GM23338 (cell line): ENCODE results near the gene GSG1L. TPM values are rescaled to one million over a fixed set of nuclear protein-coding genes. Genes with fewer than 3 reads are reported as not detected.

Experiments used
- ATAC-seq: fragments of 200-7000 bp; cut with Tn5 transposase; 3 replicates; pipeline ENCODE4 v1.9.1; 2020
- DNase-seq: peaks from one replicate; pipeline ENCODE4 v3.0.0-alpha.2; 2015; ENCODE audit warnings: low spot score
- H2AFZ ChIP-seq: fragments of 200-600 bp; sonication (generic); 2 replicates; pipeline ENCODE4 v1.8.0; 2016; ENCODE audit warnings: antibody characterized with exemption, mild to moderate bottlenecking, moderate library complexity
- H3F3A ChIP-seq: fragments of 200-600 bp; sonication (generic); replicated peaks from 2 replicates; pipeline ENCODE4 v1.8.0; 2017; ENCODE audit warnings: antibody characterized with exemption, mixed run types, low read depth
- H3K27ac ChIP-seq: fragments of 200-600 bp; sonication (generic); 2 replicates; pipeline ENCODE4 v1.6.1; 2016; ENCODE audit warnings: low read depth
- H3K27me3 ChIP-seq: fragments of 200-600 bp; sonication (generic); 2 replicates; pipeline ENCODE4 v1.8.0; 2016; ENCODE audit warnings: mild to moderate bottlenecking, mixed run types, moderate library complexity; ENCODE audit not compliant: insufficient read depth
- H3K36me3 ChIP-seq: fragments of 200-600 bp; sonication (generic); 2 replicates; pipeline ENCODE4 v1.8.0; 2016; ENCODE audit warnings: mild to moderate bottlenecking; ENCODE audit not compliant: insufficient read depth
- H3K4me1 ChIP-seq: fragments of 200-600 bp; sonication (generic); 2 replicates; pipeline ENCODE4 v1.8.0; 2016; ENCODE audit warnings: mild to moderate bottlenecking, moderate library complexity; ENCODE audit not compliant: insufficient read depth
- H3K4me2 ChIP-seq: fragments of 200-600 bp; sonication (generic); 2 replicates; pipeline ENCODE4 v1.7.1; 2017; ENCODE audit warnings: mixed run types
- H3K4me3 ChIP-seq: fragments of 200-600 bp; sonication (generic); 2 replicates; pipeline ENCODE4 v1.6.1; 2016; ENCODE audit warnings: mixed run types
- H3K79me2 ChIP-seq: fragments of 200-600 bp; sonication (generic); replicated peaks from 2 replicates; pipeline ENCODE4 v1.8.0; 2017; ENCODE audit warnings: mild to moderate bottlenecking; ENCODE audit not compliant: insufficient read depth
- H3K9me2 ChIP-seq: fragments of 200-600 bp; sonication (generic); 2 replicates; pipeline ENCODE4 v1.8.0; 2017; ENCODE audit not compliant: insufficient read depth
- H4K20me1 ChIP-seq: fragments of 200-600 bp; sonication (generic); replicated peaks from 2 replicates; pipeline ENCODE4 v1.8.0; 2017; ENCODE audit warnings: mild to moderate bottlenecking; ENCODE audit not compliant: insufficient read depth
- H3K27ac Mint-ChIP-seq: 2 replicates; pipeline ENCODE4 v1.8.0; 2020; ENCODE audit warnings: inconsistent platforms, mild to moderate bottlenecking, moderate library complexity, mixed read lengths
- H3K27me3 Mint-ChIP-seq: 3 replicates; pipeline ENCODE4 v1.8.0; 2022; ENCODE audit warnings: low read depth, mild to moderate bottlenecking, moderate library complexity, mixed read lengths, inconsistent platforms; ENCODE audit not compliant: insufficient read depth, poor library complexity
- H3K36me3 Mint-ChIP-seq: 3 replicates; pipeline ENCODE4 v1.8.0; 2021; ENCODE audit warnings: low read depth, mild to moderate bottlenecking, inconsistent platforms, moderate library complexity, mixed read lengths
- H3K4me1 Mint-ChIP-seq: 3 replicates; pipeline ENCODE4 v1.8.0; 2020; ENCODE audit warnings: mild to moderate bottlenecking, inconsistent platforms, mixed read lengths
- H3K4me3 Mint-ChIP-seq: 3 replicates; pipeline ENCODE4 v1.8.0; 2021; ENCODE audit warnings: moderate library complexity, mild to moderate bottlenecking, inconsistent platforms, mixed read lengths
- H3K9me3 Mint-ChIP-seq: 3 replicates; pipeline ENCODE4 v1.8.0; 2020; ENCODE audit warnings: moderate library complexity, mild to moderate bottlenecking, inconsistent platforms, mixed read lengths
- CREB1 ChIP-seq: fragments of 250-450 bp; sonication (Bioruptor Pico); IDR thresholded peaks from 2 replicates; pipeline ENCODE4 v1.5.0; 2020; ENCODE audit warnings: low read depth, mild to moderate bottlenecking, moderate library complexity
- CTCF ChIP-seq, 2 experiments: fragments of 200-600 bp in 1 of 2; sonication (generic) in 1 of 2; conservative IDR thresholded peaks; 2 replicates each; pipeline versions ENCODE4 v1.5.1 to v1.6.1; 2016 to 2017; ENCODE audit warnings: antibody characterized with exemption in 2 of 2, low read depth in 2 of 2, mild to moderate bottlenecking in 2 of 2, moderate library complexity in 1 of 2
- EZH2 ChIP-seq: fragments of 200-600 bp; sonication (generic); IDR thresholded peaks from one replicate; pipeline ENCODE4 v1.8.0; 2017; ENCODE audit warnings: antibody characterized with exemption, mild to moderate bottlenecking, low read depth; ENCODE audit not compliant: unreplicated experiment
- EZH2phosphoT487 ChIP-seq: fragments of 200-600 bp; sonication (generic); IDR thresholded peaks from one replicate; pipeline ENCODE4 v1.8.1; 2018; ENCODE audit warnings: antibody characterized with exemption; ENCODE audit not compliant: unreplicated experiment
- JUNB ChIP-seq: IDR thresholded peaks from one replicate; pipeline ENCODE4 v1.6.1; 2016; ENCODE audit warnings: antibody characterized with exemption; ENCODE audit not compliant: unreplicated experiment
- NANOG ChIP-seq: IDR thresholded peaks from 2 replicates; pipeline ENCODE4 v1.6.1; 2016; ENCODE audit warnings: antibody characterized with exemption, borderline replicate concordance
- POLR2AphosphoS5 ChIP-seq: IDR thresholded peaks from 2 replicates; pipeline ENCODE4 v1.6.1; 2016; ENCODE audit warnings: antibody characterized with exemption, low read depth
- REST ChIP-seq: IDR thresholded peaks from one replicate; pipeline ENCODE4 v1.6.1; 2018; ENCODE audit warnings: antibody characterized with exemption; ENCODE audit not compliant: unreplicated experiment
- STAT1 ChIP-seq: IDR thresholded peaks from one replicate; pipeline ENCODE4 v1.6.1; 2016; ENCODE audit warnings: antibody characterized with exemption; ENCODE audit not compliant: unreplicated experiment
- ZNF114 ChIP-seq: fragments of 250-450 bp; sonication (Bioruptor Pico); IDR thresholded peaks from 2 replicates; pipeline ENCODE4 v1.5.0; 2020; ENCODE audit warnings: mild to moderate bottlenecking, moderate library complexity
- ZNF331 ChIP-seq: fragments of 250-450 bp; sonication (Bioruptor Pico); IDR thresholded peaks from 2 replicates; pipeline ENCODE4 v1.5.0; 2020; ENCODE audit warnings: low read depth, mild to moderate bottlenecking, moderate library complexity
- polyA plus RNA-seq: library from polyadenylated mRNA; unstranded; fragments of >200 nt; fragmentation: Nextera tagmentation; extraction: Ambion mirVana; gene quantifications from 2 replicates; pipeline ENCODE4 v1.2.1, GENCODE V29; 2016
- total RNA-seq: library from RNA; depleted of rRNA; stranded (reverse); fragments of >200 nt; shearing (Covaris generic); gene quantifications from 2 replicates; pipeline ENCODE4 v1.2.3, GENCODE V29; 2014
- TF ChIP-seq, protein P1 (sequence below): fragments of 250-450 bp; sonication (Bioruptor Pico); IDR thresholded peaks from 2 replicates; pipeline ENCODE4 v1.5.0; 2020; ENCODE audit warnings: mild to moderate bottlenecking, moderate library complexity
- TF ChIP-seq, protein P2 (sequence below): IDR thresholded peaks from 2 replicates; pipeline ENCODE4 v1.6.1; 2016; ENCODE audit warnings: antibody characterized with exemption

GSG1L gene
- total and polyA plus RNA-seq, 2 experiments from 2014 or later = 0.36 to 0.63 TPM

DNA sequence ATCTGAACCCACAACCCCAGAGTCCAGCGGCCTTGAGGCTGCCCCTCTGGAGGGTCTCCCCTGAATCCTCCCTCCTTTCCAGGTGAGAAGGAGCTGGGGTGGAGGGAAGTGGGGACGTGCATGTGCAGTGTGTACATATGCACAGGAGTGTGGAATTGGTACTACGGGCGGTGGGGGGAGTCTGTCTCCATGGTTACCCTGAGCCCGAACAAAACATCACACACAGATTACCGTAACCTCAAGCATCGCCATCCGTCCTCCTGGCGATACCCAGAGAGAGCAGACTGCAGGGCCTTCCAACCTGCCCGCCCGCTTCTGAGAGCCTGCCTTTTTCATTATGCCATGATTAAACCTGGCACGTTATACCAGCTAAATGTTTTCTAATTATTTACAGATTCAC, 25.1 kb downstream of the GSG1L start:
- Histone ChIP-seq H3K36me3 (no peaks in the 10 kb centered on the region), H3K4me3 (no peak overlapping the region), H3K27me3 (no peaks in the 10 kb centered on the region), H3K4me1 (no peaks in the 10 kb centered on the region), H3K79me2 (no peaks in the 10 kb centered on the region), H3K4me2 (no peak overlapping the region), H3K27ac (no peak overlapping the region), H3F3A (no peaks in the 10 kb centered on the region), H3K9me2 (no peaks in the 10 kb centered on the region), H4K20me1 (no peaks in the 10 kb centered on the region), H2AFZ (no peak overlapping the region)
- DNase-seq = no peak
- TF ChIP-seq ZNF331 (CRISPR knock-in tag) = no peak
- TF ChIP-seq, protein P1, sequence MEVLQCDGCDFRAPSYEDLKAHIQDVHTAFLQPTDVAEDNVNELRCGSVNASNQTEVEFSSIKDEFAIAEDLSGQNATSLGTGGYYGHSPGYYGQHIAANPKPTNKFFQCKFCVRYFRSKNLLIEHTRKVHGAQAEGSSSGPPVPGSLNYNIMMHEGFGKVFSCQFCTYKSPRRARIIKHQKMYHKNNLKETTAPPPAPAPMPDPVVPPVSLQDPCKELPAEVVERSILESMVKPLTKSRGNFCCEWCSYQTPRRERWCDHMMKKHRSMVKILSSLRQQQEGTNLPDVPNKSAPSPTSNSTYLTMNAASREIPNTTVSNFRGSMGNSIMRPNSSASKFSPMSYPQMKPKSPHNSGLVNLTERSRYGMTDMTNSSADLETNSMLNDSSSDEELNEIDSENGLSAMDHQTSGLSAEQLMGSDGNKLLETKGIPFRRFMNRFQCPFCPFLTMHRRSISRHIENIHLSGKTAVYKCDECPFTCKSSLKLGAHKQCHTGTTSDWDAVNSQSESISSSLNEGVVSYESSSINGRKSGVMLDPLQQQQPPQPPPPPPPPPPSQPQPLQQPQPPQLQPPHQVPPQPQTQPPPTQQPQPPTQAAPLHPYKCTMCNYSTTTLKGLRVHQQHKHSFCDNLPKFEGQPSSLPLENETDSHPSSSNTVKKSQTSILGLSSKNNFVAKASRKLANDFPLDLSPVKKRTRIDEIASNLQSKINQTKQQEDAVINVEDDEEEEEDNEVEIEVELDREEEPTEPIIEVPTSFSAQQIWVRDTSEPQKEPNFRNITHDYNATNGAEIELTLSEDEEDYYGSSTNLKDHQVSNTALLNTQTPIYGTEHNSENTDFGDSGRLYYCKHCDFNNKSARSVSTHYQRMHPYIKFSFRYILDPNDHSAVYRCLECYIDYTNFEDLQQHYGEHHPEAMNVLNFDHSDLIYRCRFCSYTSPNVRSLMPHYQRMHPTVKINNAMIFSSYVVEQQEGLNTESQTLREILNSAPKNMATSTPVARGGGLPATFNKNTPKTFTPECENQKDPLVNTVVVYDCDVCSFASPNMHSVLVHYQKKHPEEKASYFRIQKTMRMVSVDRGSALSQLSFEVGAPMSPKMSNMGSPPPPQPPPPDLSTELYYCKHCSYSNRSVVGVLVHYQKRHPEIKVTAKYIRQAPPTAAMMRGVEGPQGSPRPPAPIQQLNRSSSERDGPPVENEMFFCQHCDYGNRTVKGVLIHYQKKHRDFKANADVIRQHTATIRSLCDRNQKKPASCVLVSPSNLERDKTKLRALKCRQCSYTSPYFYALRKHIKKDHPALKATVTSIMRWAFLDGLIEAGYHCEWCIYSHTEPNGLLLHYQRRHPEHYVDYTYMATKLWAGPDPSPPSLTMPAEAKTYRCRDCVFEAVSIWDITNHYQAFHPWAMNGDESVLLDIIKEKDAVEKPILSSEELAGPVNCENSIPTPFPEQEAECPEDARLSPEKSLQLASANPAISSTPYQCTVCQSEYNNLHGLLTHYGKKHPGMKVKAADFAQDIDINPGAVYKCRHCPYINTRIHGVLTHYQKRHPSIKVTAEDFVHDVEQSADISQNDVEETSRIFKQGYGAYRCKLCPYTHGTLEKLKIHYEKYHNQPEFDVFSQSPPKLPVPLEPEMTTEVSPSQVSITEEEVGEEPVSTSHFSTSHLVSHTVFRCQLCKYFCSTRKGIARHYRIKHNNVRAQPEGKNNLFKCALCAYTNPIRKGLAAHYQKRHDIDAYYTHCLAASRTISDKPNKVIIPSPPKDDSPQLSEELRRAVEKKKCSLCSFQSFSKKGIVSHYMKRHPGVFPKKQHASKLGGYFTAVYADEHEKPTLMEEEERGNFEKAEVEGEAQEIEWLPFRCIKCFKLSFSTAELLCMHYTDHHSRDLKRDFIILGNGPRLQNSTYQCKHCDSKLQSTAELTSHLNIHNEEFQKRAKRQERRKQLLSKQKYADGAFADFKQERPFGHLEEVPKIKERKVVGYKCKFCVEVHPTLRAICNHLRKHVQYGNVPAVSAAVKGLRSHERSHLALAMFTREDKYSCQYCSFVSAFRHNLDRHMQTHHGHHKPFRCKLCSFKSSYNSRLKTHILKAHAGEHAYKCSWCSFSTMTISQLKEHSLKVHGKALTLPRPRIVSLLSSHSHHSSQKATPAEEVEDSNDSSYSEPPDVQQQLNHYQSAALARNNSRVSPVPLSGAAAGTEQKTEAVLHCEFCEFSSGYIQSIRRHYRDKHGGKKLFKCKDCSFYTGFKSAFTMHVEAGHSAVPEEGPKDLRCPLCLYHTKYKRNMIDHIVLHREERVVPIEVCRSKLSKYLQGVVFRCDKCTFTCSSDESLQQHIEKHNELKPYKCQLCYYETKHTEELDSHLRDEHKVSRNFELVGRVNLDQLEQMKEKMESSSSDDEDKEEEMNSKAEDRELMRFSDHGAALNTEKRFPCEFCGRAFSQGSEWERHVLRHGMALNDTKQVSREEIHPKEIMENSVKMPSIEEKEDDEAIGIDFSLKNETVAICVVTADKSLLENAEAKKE (CRISPR knock-in tag) = no peak
- no peak for TF ChIP-seq STAT1
- TF ChIP-seq, protein P2, sequence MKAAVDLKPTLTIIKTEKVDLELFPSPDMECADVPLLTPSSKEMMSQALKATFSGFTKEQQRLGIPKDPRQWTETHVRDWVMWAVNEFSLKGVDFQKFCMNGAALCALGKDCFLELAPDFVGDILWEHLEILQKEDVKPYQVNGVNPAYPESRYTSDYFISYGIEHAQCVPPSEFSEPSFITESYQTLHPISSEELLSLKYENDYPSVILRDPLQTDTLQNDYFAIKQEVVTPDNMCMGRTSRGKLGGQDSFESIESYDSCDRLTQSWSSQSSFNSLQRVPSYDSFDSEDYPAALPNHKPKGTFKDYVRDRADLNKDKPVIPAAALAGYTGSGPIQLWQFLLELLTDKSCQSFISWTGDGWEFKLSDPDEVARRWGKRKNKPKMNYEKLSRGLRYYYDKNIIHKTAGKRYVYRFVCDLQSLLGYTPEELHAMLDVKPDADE = no peak
- no peak for TF ChIP-seq JUNB
- no peak for TF ChIP-seq CTCF (conservative IDR thresholded peaks at IDR 0.05; ENCODE audit: low read depth in 2 of 2)
- TF ChIP-seq POLR2AphosphoS5 = no peak
- TF ChIP-seq CREB1 (CRISPR knock-in tag) = no peak
- TF ChIP-seq EZH2 = no peak
- no peak for TF ChIP-seq EZH2phosphoT487
- no peak for TF ChIP-seq REST
- no peak for TF ChIP-seq NANOG
- TF ChIP-seq ZNF114 (CRISPR knock-in tag) = no peak
- no peaks in the 10 kb centered on the region for H3K36me3 Mint-ChIP-seq
- H3K27me3 Mint-ChIP-seq = peaks cover 2% of the 10 kb centered on the region
- ATAC-seq = no peak
- H3K27ac Mint-ChIP-seq = no peak overlapping the region
- no peaks in the 10 kb centered on the region for H3K9me3 Mint-ChIP-seq
- H3K4me1 Mint-ChIP-seq = no peaks in the 10 kb centered on the region
- H3K4me3 Mint-ChIP-seq = no peak overlapping the region
